Measurements from ENCODE around the gene MAGI2. TPM values are rescaled to one million over a fixed set of nuclear protein-coding genes. Genes with fewer than 3 reads are reported as not detected.

Gene MAGI2
- total and polyA plus RNA-seq, 2 donors (not counting 3 experiments of a cell fraction or from before 2014, with no cell fraction given): 0.28 to 6.0 TPM

GRCh38 chr7:78159545-78159944 lies 1293.9 kb downstream of the MAGI2 start:
- Histone ChIP-seq H3K4me3 (replicated peaks in 1 of 3; ENCODE audit: insufficient read depth in 1 of 3, low read depth in 1 of 3, low read length in 3 of 3) (no peak overlapping the region), H3K79me2 (ENCODE audit: control insufficient read depth, insufficient read depth, low read length) (no peaks in the 10 kb centered on the region), H4K20me1 (replicated peaks; ENCODE audit: control insufficient read depth, extremely low read depth, insufficient read depth, low read length) (no peaks in the 10 kb centered on the region), H3K36me3 (ENCODE audit: control insufficient read depth in 2 of 2, extremely low read depth in 1 of 2, insufficient read depth in 2 of 2, low read length in 2 of 2) (no peaks in the 10 kb centered on the region), H3K27me3 (ENCODE audit: control insufficient read depth in 2 of 2, insufficient read depth in 2 of 2, low read length in 2 of 2) (no peaks in the 10 kb centered on the region), H3K9ac (replicated peaks; ENCODE audit: extremely low read depth, insufficient read depth, low read length) (no peak overlapping the region), H3K9me1 (replicated peaks; ENCODE audit: control insufficient read depth, extremely low read depth, insufficient read depth, low read length) (no peaks in the 10 kb centered on the region), H3K4me1 (ENCODE audit: control insufficient read depth, extremely low read depth, insufficient read depth, low read length) (no peaks in the 10 kb centered on the region), H2AFZ (ENCODE audit: low read depth, low read length) (no peak overlapping the region), H3K9me3 (replicated peaks; ENCODE audit: control insufficient read depth, insufficient read depth, low read length) (no peaks in the 10 kb centered on the region), H3K27ac (ENCODE audit: insufficient read depth, low read depth, low read length) (no peak overlapping the region), H3K4me2 (ENCODE audit: insufficient read depth, low read length) (no peak overlapping the region)
- POLR2A ChIA-PET: no interaction called here
- CTCF ChIA-PET: no interaction called here
- no TSS peak for BruUV-seq (replicated peaks)
- TF ChIP-seq EZH2 (IDR thresholded peaks at IDR 0.05; ENCODE audit: borderline replicate concordance, low read depth, low read length, severe bottlenecking): no peak
- TF ChIP-seq GATA2 (IDR thresholded peaks at IDR 0.05; ENCODE audit: insufficient read depth, insufficient read length, low read depth, low read length): no peak
- no peak for TF ChIP-seq MYC (IDR thresholded peaks at IDR 0.05; ENCODE audit: low read depth, low read length)
- TF ChIP-seq POLR2AphosphoS5 (IDR thresholded peaks at IDR 0.05; ENCODE audit: insufficient read depth, low read depth, low read length): no peak
- no peak for TF ChIP-seq MAX (IDR thresholded peaks at IDR 0.05; ENCODE audit: insufficient read depth, insufficient read length)
- no peak for TF ChIP-seq CTCF (IDR thresholded peaks at IDR 0.05; ENCODE audit: extremely low read depth in 1 of 2, insufficient read depth in 1 of 2, low read depth in 1 of 2, low read length in 2 of 2)
- no peak for TF ChIP-seq FOS (IDR thresholded peaks at IDR 0.05; ENCODE audit: borderline replicate concordance, insufficient read depth, low read length)
- TF ChIP-seq JUN (IDR thresholded peaks at IDR 0.05; ENCODE audit: borderline replicate concordance, insufficient read depth, insufficient read length, low read depth): no peak
- TF ChIP-seq POLR2A (IDR thresholded peaks at IDR 0.05; ENCODE audit: low read depth, low read length): no peak
- intact Hi-C loops (cut with micrococcal nuclease) (no loop called here), dilution Hi-C loops (cut with MboI; ENCODE audit: extremely low pct_ligation_motif_present, low sequenced_read_pairs) (no loop called here)
- DNase-seq (ENCODE audit: low read depth, low spot score) (no peak), FAIRE-seq (no peak)
